K562 (cell line): ENCODE data around the gene CRAMP1. TPM values are rescaled to one million over a fixed set of nuclear protein-coding genes. Genes with fewer than 3 reads are reported as not detected.

Experiments used
- ATAC-seq: fragments of 200-7000 bp; cut with Tn5 transposase; 3 replicates; pipeline ENCODE4 v1.9.1; 2020; ENCODE audit warnings: moderate library complexity
- BruUV-seq: library from RNA; stranded (reverse); fragments of 400-500 nt; replicated peaks from 2 replicates; lab custom pipeline; 2021; lab: Mats Ljungman, UMichigan
- CTCF ChIA-PET: fragments of 300-600 bp; formaldehyde crosslinking; extraction: SDS; loops from one replicate; lab custom pipeline; 2021; ENCODE audit warnings: low intra/inter-chr PET ratio; lab: Yijun Ruan, JAX
- POLR2A ChIA-PET: fragments of 300-600, 350-650 bp; sonication (Branson Sonifier 250); formaldehyde crosslinking; extraction: SDS; loops from one replicate; lab custom pipeline; 2021; ENCODE audit warnings: antibody characterized with exemption, inconsistent platforms; lab: Yijun Ruan, JAX
- DNase-seq, 4 experiments: peaks; one replicate each; pipeline versions ENCODE4 v3.0.0 to v3.0.0-alpha.2; 2011 to 2018; ENCODE audit warnings: low spot score in 3 of 4, mixed read lengths in 3 of 4; ENCODE audit errors: extremely low read depth in 1 of 4
- FAIRE-seq: peaks from 2 replicates; lab custom pipeline; 2011; peaks lifted over from hg19 to GRCh38; lab: Jason Lieb, UNC
- H2AFZ ChIP-seq: 2 replicates; pipeline ENCODE4 v1.6.0; 2011; ENCODE audit warnings: low read depth, low read length, control low read depth, inconsistent platforms
- H3K27ac ChIP-seq: fragments of 200-600 bp; 3 replicates; pipeline ENCODE4 v1.8.0; 2011; ENCODE audit warnings: low read depth, mild to moderate bottlenecking, control low read depth, inconsistent platforms, low read length, moderate library complexity, mixed read lengths; ENCODE audit errors: extremely low read depth
- H3K27me3 ChIP-seq, 2 experiments: fragments of 300-600 bp in 1 of 2; 2 replicates in 1 of 2; 3 replicates in 1 of 2; pipeline versions ENCODE4 v1.6.0 to v1.8.0; 2011; ENCODE audit warnings: inconsistent platforms in 2 of 2, low read length in 2 of 2, mild to moderate bottlenecking in 1 of 2, mixed read lengths in 1 of 2, moderate library complexity in 1 of 2; ENCODE audit not compliant: control insufficient read depth in 2 of 2, insufficient read depth in 2 of 2
- H3K36me3 ChIP-seq: fragments of 300-600 bp; 3 replicates; pipeline ENCODE4 v1.8.0; 2011; ENCODE audit warnings: mild to moderate bottlenecking, low read length, inconsistent platforms; ENCODE audit not compliant: control insufficient read depth, insufficient read depth
- H3K4me1 ChIP-seq, 2 experiments: fragments of 200-600 bp in 1 of 2; replicated peaks in 1 of 2; 2 replicates in 1 of 2; 3 replicates in 1 of 2; pipeline versions ENCODE4 v1.5.1 to v1.8.0; 2011; ENCODE audit warnings: inconsistent platforms in 2 of 2, low read length in 2 of 2, mild to moderate bottlenecking in 1 of 2, mixed read lengths in 1 of 2, moderate library complexity in 1 of 2; ENCODE audit not compliant: control insufficient read depth in 2 of 2, insufficient read depth in 2 of 2
- H3K4me2 ChIP-seq: 2 replicates; pipeline ENCODE4 v1.6.1; 2011; ENCODE audit warnings: low read length, control low read depth, inconsistent platforms, mixed read lengths; ENCODE audit not compliant: insufficient read depth
- H3K4me3 ChIP-seq: fragments of 200-600 bp; sonication (generic), shearing (Covaris generic); 2 replicates; pipeline ENCODE4 v1.5.1; 2016; ENCODE audit warnings: control low read depth, inconsistent platforms
- H3K79me2 ChIP-seq: fragments of 200-600 bp; 3 replicates; pipeline ENCODE4 v1.8.0; 2011; ENCODE audit warnings: low read length, inconsistent platforms; ENCODE audit not compliant: control insufficient read depth, insufficient read depth
- H3K9ac ChIP-seq, 2 experiments: 2 replicates each; pipeline versions ENCODE4 v1.6.0 to v1.6.1; 2011; ENCODE audit warnings: low read depth in 2 of 2, low read length in 2 of 2, control low read depth in 1 of 2, inconsistent platforms in 1 of 2, mild to moderate bottlenecking in 1 of 2, mixed read lengths in 1 of 2; ENCODE audit not compliant: insufficient read depth in 1 of 2
- H3K9me1 ChIP-seq: one replicate; pipeline ENCODE4 v1.6.0; 2011; ENCODE audit warnings: inconsistent platforms, mild to moderate bottlenecking, low read length, moderate library complexity; ENCODE audit not compliant: control insufficient read depth, insufficient read depth
- H3K9me3 ChIP-seq: replicated peaks from 2 replicates; pipeline ENCODE4 v1.5.1; 2011; ENCODE audit warnings: low read depth, low read length, inconsistent platforms; ENCODE audit not compliant: control insufficient read depth, insufficient read depth
- H4K20me1 ChIP-seq: replicated peaks from 2 replicates; pipeline ENCODE4 v1.6.1; 2011; ENCODE audit warnings: low read length, inconsistent platforms, mixed read lengths; ENCODE audit not compliant: control insufficient read depth, insufficient read depth
- ARNT ChIP-seq, 2 experiments: fragments of 450-650 bp; IDR thresholded peaks; 2 replicates each; pipeline ENCODE4 v1.6.1; 2016; ENCODE audit warnings: mild to moderate bottlenecking in 1 of 2
- CBX3 ChIP-seq, 2 experiments: IDR thresholded peaks; 1 replicate in 1 of 2; 2 replicates in 1 of 2; pipeline ENCODE4 v1.6.1; 2012; ENCODE audit warnings: inconsistent platforms in 2 of 2, low read length in 2 of 2, borderline replicate concordance in 1 of 2, control low read depth in 1 of 2
- CHD2 ChIP-seq: IDR thresholded peaks from 2 replicates; pipeline ENCODE4 v1.6.1; 2011; ENCODE audit warnings: low read depth, low read length
- HNRNPLL ChIP-seq: fragments of 200-400 bp; formaldehyde crosslinking; IDR thresholded peaks from 2 replicates; pipeline ENCODE4 v1.6.1; 2017; ENCODE audit warnings: low read length, low read depth, mild to moderate bottlenecking; ENCODE audit not compliant: poor library complexity, severe bottlenecking
- NBN ChIP-seq: fragments of 450-650 bp; IDR thresholded peaks from 2 replicates; pipeline ENCODE4 v1.6.1; 2016; ENCODE audit warnings: low read depth, mild to moderate bottlenecking
- PHF8 ChIP-seq: fragments of 200-600 bp; sonication (generic); IDR thresholded peaks from 2 replicates; pipeline ENCODE4 v1.6.1; 2012; ENCODE audit warnings: mixed run types, mild to moderate bottlenecking, inconsistent platforms, low read length, moderate library complexity, borderline replicate concordance
- PTTG1 ChIP-seq: fragments of 450-650 bp; IDR thresholded peaks from 2 replicates; pipeline ENCODE4 v1.6.1; 2016; ENCODE audit warnings: low read depth, mild to moderate bottlenecking, missing genetic modification characterization, missing compliant biosample characterization
- RB1 ChIP-seq: fragments of 450-650 bp; IDR thresholded peaks from 2 replicates; pipeline ENCODE4 v1.6.1; 2017; ENCODE audit warnings: low read depth, mild to moderate bottlenecking
- SPI1 ChIP-seq: IDR thresholded peaks from 2 replicates; pipeline ENCODE4 v1.6.1; 2011; ENCODE audit warnings: low read depth, low read length, control low read depth, borderline replicate concordance
- TAF9B ChIP-seq: fragments of 450-650 bp; IDR thresholded peaks from 2 replicates; pipeline ENCODE4 v1.6.1; 2018; ENCODE audit warnings: mild to moderate bottlenecking; ENCODE audit not compliant: partially characterized antibody
- ZNF133 ChIP-seq: fragments of 250-450 bp; sonication (Bioruptor Pico); IDR thresholded peaks from 2 replicates; pipeline ENCODE4 v1.4.0; 2020; ENCODE audit warnings: mild to moderate bottlenecking
- ZNF717 ChIP-seq: fragments of 250-450 bp; sonication (Bioruptor Pico); IDR thresholded peaks from 2 replicates; pipeline ENCODE4 v1.5.0; 2021
- WGBS: fragments of 100-300 bp; shearing (Covaris generic); methylation state at CpG from one replicate; pipeline ENCODE4 v1.1.6; 2016; ENCODE audit warnings: low coverage, mixed read lengths; ENCODE audit not compliant: insufficient coverage; ENCODE audit errors: missing lambda C conversion rate; 5-methylcytosine and 5-hydroxymethylcytosine counted together
- in situ Hi-C: fragments of 300-500 bp; cut with MboI; formaldehyde crosslinking; loops from 4 replicates; pipeline ENCODE4 v1.15.0; 2018; ENCODE audit warnings: inconsistent platforms, mixed read lengths
- intact Hi-C: fragments of 100-400 bp; cut with micrococcal nuclease; formaldehyde crosslinking; loops from 2 replicates; pipeline ENCODE4 v1.14.2; 2022
- polyA plus RNA-seq, 8 experiments: library from polyadenylated mRNA; depleted of rRNA in 4 of 8; stranded (reverse) in 5 of 8; unstranded in 3 of 8; fragments of >200 nt; fragmentation: Nextera tagmentation in 2 of 8; fragmentation: Illumina TruSeq in 1 of 8; extraction: Ambion mirVana in 2 of 8; extraction: Trizol in 1 of 8; gene quantifications; 2 replicates each; pipeline versions ENCODE4 v1.2.1 to v1.2.3, GENCODE V29; 2011 to 2014; ENCODE audit warnings: inconsistent platforms in 1 of 8, missing spikeins in 1 of 8
- total RNA-seq, 7 experiments: library from RNA; depleted of rRNA in 6 of 7; stranded (reverse); fragments of >200 nt in 6 of 7; fragmentation: Illumina TruSeq in 2 of 7; extraction: Trizol in 2 of 7; gene quantifications; 2 replicates each; pipeline versions ENCODE4 v1.2.1 to v1.2.3, GENCODE V29; 2011 to 2021; ENCODE audit warnings: low replicate concordance in 1 of 7

Gene CRAMP1
- total and polyA plus RNA-seq, 9 of the 15 experiments (the other 6 are each of a cell fraction or from before 2014, with no cell fraction given), result 0.52 to 20.8 (median 7.5) TPM

- WGBS, result 91% methylated on average over 7 of the region's 12 CpGs
- H3K4me1 ChIP-seq, result peaks cover 12 to 20% of the 10 kb centered on the region in 2 experiments
- H3K27me3 ChIP-seq, result no peaks in the 10 kb centered on the region
- H3K9me3 ChIP-seq, result no peaks in the 10 kb centered on the region
- peaks cover 5% of the 10 kb centered on the region; the same call in 1 of the 3 replicates for H3K79me2 ChIP-seq
- intact Hi-C loops, result no loop called here
- BruUV-seq, result no TSS peak
- TF ChIP-seq RB1, result no peak
- TF ChIP-seq ZNF717 (CRISPR knock-in tag), result no peak
- TF ChIP-seq TAF9B, result no peak
- TF ChIP-seq SPI1, result no peak
- TF ChIP-seq ZNF133 (CRISPR knock-in tag), result no peak
- no peak for TF ChIP-seq PHF8
- no peak for TF ChIP-seq NBN
- TF ChIP-seq CHD2, result no peak
- TF ChIP-seq CBX3 (IDR thresholded peaks at IDR 0.05; ENCODE audit: borderline replicate concordance in 1 of 2, low read length in 2 of 2), result no peak
- TF ChIP-seq PTTG1 (tag), result no peak
- TF ChIP-seq ARNT (IDR thresholded peaks at IDR 0.05), result no peak
- no peak for TF ChIP-seq HNRNPLL
- no peak overlapping the region for H3K4me2 ChIP-seq
- in situ Hi-C loops, result no loop called here
- H3K9me1 ChIP-seq, result peaks cover 3% of the 10 kb centered on the region
- H3K9ac ChIP-seq, result no peak overlapping the region
- no peak overlapping the region for H3K4me3 ChIP-seq
- DNase-seq, result no peak
- peaks cover 90% of the 10 kb centered on the region; the same call in 2 of the 3 replicates for H3K36me3 ChIP-seq
- H4K20me1 ChIP-seq, result 0 out of 2 replicates have a peak, but pooled peaks cover 5% of the 10 kb centered on the region
- FAIRE-seq, result no peak
- ChIA-PET CTCF (no interaction called here), POLR2A (interaction anchor here (0.9 kb wide), 1 partner anchor 9 kb away, joined by 3 read pairs; no protein-coding TSS in a partner anchor)
- H2AFZ ChIP-seq, result no peak overlapping the region
- ATAC-seq, result no peak
- H3K27ac ChIP-seq, result no peak overlapping the region
Measured at GRCh38 chr16:1641261-1641660, 29.1 kb downstream of the CRAMP1 start.
